Loucy (cell line): ENCODE measurements around the gene RHOH.

Experiments
- H2AFZ ChIP-seq: fragments of 200-600 bp; sonication (generic); 2 replicates; pipeline ENCODE4 v1.6.0; 2016; ENCODE audit warnings: antibody characterized with exemption, mild to moderate bottlenecking, low read length, moderate library complexity
- H3F3A ChIP-seq: fragments of 200-600 bp; 2 replicates; pipeline ENCODE4 v1.6.0; 2016; ENCODE audit warnings: antibody characterized with exemption, low read depth, mild to moderate bottlenecking
- H3K27me3 ChIP-seq: fragments of 200-600 bp; sonication (generic); 2 replicates; pipeline ENCODE4 v1.6.1; 2014; ENCODE audit warnings: low read length, mild to moderate bottlenecking; ENCODE audit not compliant: insufficient read depth, poor library complexity, severe bottlenecking
- H3K36me3 ChIP-seq: fragments of 200-600 bp; sonication (generic); 2 replicates; pipeline ENCODE4 v1.6.1; 2016; ENCODE audit warnings: low read length; ENCODE audit not compliant: insufficient read depth
- H3K4me1 ChIP-seq: fragments of 200-600 bp; sonication (generic); 2 replicates; pipeline ENCODE4 v1.5.1; 2014; ENCODE audit warnings: low read length, mild to moderate bottlenecking; ENCODE audit not compliant: insufficient read depth, poor library complexity, severe bottlenecking
- H3K4me2 ChIP-seq: fragments of 200-600 bp; sonication (generic); 2 replicates; pipeline ENCODE4 v1.6.0; 2014; ENCODE audit warnings: antibody characterized with exemption, low read length, low read depth, mild to moderate bottlenecking; ENCODE audit not compliant: poor library complexity, severe bottlenecking
- H3K4me3 ChIP-seq: fragments of 200-600 bp; sonication (generic); 2 replicates; pipeline ENCODE4 v1.5.1; 2014; ENCODE audit warnings: low read length, mild to moderate bottlenecking, mixed read lengths; ENCODE audit not compliant: poor library complexity, severe bottlenecking
- H3K79me2 ChIP-seq: fragments of 200-600 bp; sonication (generic); 2 replicates; pipeline ENCODE4 v1.6.1; 2014; ENCODE audit warnings: low read length; ENCODE audit not compliant: insufficient read depth
- H3K9ac ChIP-seq: fragments of 200-600 bp; sonication (generic); 2 replicates; pipeline ENCODE4 v1.6.0; 2014; ENCODE audit warnings: mild to moderate bottlenecking, low read depth, low read length, moderate library complexity; ENCODE audit not compliant: poor library complexity, severe bottlenecking
- H3K9me2 ChIP-seq: fragments of 200-600 bp; sonication (generic); replicated peaks from 2 replicates; pipeline ENCODE4 v1.6.1; 2016; ENCODE audit warnings: low read depth, low read length, mixed read lengths
- H3K9me3 ChIP-seq: fragments of 200-600 bp; sonication (generic); 2 replicates; pipeline ENCODE4 v1.6.1; 2014; ENCODE audit warnings: mild to moderate bottlenecking, antibody characterized with exemption, low read length, low read depth; ENCODE audit not compliant: insufficient read depth
- H4K20me1 ChIP-seq: fragments of 200-600 bp; sonication (generic); 2 replicates; pipeline ENCODE4 v1.6.0; 2014; ENCODE audit warnings: antibody characterized with exemption, low read length, mild to moderate bottlenecking; ENCODE audit not compliant: insufficient read depth, poor library complexity, severe bottlenecking
- EZH2phosphoT487 ChIP-seq: fragments of 200-600 bp; IDR thresholded peaks from 2 replicates; pipeline ENCODE4 v1.6.1; 2018; ENCODE audit warnings: antibody characterized with exemption, mild to moderate bottlenecking, moderate library complexity, borderline replicate concordance
- TF ChIP-seq, protein P1 (sequence below): fragments of 200-600 bp; sonication (generic); conservative IDR thresholded peaks from 2 replicates; pipeline ENCODE4 v1.5.1; 2014; ENCODE audit warnings: mild to moderate bottlenecking, antibody characterized with exemption, low read length

RHOH gene

DNA sequence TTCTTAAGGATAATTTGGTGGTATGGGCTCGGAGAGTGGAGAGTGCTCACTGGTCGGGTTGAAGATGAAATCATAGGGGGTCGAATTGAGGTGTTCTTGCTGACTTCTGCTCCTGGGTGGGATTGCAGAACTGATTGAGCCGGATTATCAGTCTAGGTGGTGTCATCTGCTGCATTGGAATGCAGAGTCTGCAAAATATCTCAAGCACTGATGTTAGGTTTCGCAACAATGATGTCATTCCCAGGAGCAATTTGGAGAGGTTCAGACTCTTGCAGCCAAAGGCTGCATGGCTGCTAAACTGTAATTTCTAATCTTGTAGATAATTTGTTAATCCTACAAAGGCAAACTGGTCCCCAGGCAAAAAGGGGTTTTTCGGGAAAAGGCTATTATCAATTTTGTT, 67.7 kb downstream of the RHOH start:
- no peak overlapping the region for H3K4me3 ChIP-seq
- H3K9me2 ChIP-seq = no peaks in the 10 kb centered on the region
- H3K9ac ChIP-seq = peak overlapping the region; percentile 54
- no peaks in the 10 kb centered on the region for H3F3A ChIP-seq
- H3K27me3 ChIP-seq = no peaks in the 10 kb centered on the region
- no peaks in the 10 kb centered on the region for H3K79me2 ChIP-seq
- no peak for TF ChIP-seq EZH2phosphoT487
- TF ChIP-seq, protein P1, sequence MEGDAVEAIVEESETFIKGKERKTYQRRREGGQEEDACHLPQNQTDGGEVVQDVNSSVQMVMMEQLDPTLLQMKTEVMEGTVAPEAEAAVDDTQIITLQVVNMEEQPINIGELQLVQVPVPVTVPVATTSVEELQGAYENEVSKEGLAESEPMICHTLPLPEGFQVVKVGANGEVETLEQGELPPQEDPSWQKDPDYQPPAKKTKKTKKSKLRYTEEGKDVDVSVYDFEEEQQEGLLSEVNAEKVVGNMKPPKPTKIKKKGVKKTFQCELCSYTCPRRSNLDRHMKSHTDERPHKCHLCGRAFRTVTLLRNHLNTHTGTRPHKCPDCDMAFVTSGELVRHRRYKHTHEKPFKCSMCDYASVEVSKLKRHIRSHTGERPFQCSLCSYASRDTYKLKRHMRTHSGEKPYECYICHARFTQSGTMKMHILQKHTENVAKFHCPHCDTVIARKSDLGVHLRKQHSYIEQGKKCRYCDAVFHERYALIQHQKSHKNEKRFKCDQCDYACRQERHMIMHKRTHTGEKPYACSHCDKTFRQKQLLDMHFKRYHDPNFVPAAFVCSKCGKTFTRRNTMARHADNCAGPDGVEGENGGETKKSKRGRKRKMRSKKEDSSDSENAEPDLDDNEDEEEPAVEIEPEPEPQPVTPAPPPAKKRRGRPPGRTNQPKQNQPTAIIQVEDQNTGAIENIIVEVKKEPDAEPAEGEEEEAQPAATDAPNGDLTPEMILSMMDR = no peak
- H3K4me1 ChIP-seq = peaks cover 27% of the 10 kb centered on the region
- H3K4me2 ChIP-seq = peak overlapping the region; percentile 72
- no peak overlapping the region for H2AFZ ChIP-seq
- no peaks in the 10 kb centered on the region for H3K36me3 ChIP-seq
- no peaks in the 10 kb centered on the region for H3K9me3 ChIP-seq
- no peaks in the 10 kb centered on the region for H4K20me1 ChIP-seq

DNA sequence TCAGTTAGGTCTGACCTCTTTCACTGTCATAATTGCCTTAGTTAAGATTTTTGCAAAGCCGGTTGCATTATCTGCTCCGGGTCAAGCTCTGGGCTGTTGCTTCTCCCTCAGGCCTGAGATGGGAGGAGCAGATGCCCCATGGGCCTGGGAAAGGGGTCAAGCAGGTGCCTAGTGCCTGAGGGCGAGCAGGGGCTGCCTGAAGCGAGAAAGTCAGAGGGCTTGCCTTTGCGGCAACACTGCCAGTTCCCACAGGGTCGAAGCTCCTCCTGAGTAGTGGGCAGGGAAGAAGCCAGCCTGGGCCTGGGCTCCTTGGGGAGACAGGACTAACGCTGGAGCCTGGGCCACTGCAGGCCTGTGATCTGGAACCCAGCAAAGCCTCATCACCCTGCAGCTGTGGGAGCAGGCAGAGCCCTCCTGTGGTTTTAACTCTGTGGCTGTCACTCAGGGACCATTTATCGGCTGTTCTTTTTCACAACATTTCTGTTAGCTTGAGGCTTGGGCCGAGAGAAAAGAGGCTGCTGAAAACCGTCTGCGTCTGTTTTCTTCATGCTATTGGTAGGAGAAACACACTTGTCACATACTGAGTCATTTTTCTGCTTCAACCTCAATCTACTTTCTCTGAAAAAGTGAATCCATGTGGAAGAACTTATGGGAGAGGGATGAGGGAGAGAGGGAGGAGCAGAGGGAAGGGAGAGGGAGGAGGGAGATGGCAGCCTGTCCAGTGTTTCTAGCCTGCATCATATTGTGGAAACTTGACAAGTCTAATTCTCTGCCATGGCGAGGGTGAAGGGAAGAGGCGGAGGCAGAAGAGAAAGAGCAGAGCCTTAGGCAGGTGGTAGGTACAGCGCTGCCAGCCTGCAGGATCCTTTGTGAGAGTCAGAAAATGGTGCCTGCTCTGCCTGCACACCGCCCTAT, 68.4 kb downstream of the RHOH start:
- Histone ChIP-seq H4K20me1 (no peaks in the 10 kb centered on the region), H3K9ac (peak overlapping the region; percentile 54), H3K27me3 (no peaks in the 10 kb centered on the region), H3F3A (no peaks in the 10 kb centered on the region), H3K79me2 (no peaks in the 10 kb centered on the region), H2AFZ (peak overlapping the region; percentile 53; the same call in 1 of the 2 replicates), H3K4me2 (peak overlapping the region; percentile 72), H3K4me1 (peaks cover 27% of the 10 kb centered on the region), H3K9me2 (no peaks in the 10 kb centered on the region), H3K4me3 (peak overlapping the region; percentile 63), H3K36me3 (no peaks in the 10 kb centered on the region), H3K9me3 (no peaks in the 10 kb centered on the region)
- no peak for TF ChIP-seq EZH2phosphoT487
- TF ChIP-seq, protein P1 = no peak

DNA sequence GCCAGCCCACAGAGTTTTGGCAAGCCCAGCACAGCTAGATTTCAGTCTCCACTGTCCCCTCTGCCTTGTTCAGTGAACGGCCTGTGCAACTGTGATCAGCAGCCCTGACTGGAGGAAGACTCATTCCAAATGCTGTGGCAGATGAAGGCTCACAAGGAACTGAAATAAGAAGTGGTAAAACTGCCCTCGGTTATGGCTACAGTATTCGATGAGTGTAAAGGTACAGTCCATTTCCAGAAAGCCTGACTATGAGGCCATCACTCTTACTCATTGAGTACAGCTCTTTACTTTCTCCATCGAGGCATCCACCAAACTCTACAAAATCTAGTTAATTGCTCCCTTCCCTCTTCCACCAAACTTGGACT, 69.1 kb downstream of the RHOH start:
- Histone ChIP-seq H3K4me2 (peak overlapping the region; percentile 72), H3K27me3 (no peaks in the 10 kb centered on the region), H2AFZ (peak overlapping the region; percentile 53; the same call in 1 of the 2 replicates), H3F3A (no peaks in the 10 kb centered on the region), H3K4me3 (peak overlapping the region; percentile 63), H3K9me2 (no peaks in the 10 kb centered on the region), H3K36me3 (no peaks in the 10 kb centered on the region), H3K9ac (peak overlapping the region; percentile 54), H3K4me1 (peaks cover 27% of the 10 kb centered on the region), H3K9me3 (no peaks in the 10 kb centered on the region), H4K20me1 (no peaks in the 10 kb centered on the region), H3K79me2 (no peaks in the 10 kb centered on the region)
- TF ChIP-seq, protein P1 = no peak
- no peak for TF ChIP-seq EZH2phosphoT487
